GM21576 (cell line): ENCODE measurements around the gene GTF3C5.
"Not testable (repeated sequence)": the region's sequence is repeated elsewhere in the genome, so short reads cannot be mapped to it uniquely, and the experiment has no call there.

ENCODE experiments used
- ATAC-seq: cut with Tn5 transposase; IDR thresholded peaks from one replicate; pipeline ENCODE4 v1.9.1; 2021; ENCODE audit warnings: mild to moderate bottlenecking, moderate library complexity; ENCODE audit not compliant: unreplicated experiment

Gene GTF3C5

DNA sequence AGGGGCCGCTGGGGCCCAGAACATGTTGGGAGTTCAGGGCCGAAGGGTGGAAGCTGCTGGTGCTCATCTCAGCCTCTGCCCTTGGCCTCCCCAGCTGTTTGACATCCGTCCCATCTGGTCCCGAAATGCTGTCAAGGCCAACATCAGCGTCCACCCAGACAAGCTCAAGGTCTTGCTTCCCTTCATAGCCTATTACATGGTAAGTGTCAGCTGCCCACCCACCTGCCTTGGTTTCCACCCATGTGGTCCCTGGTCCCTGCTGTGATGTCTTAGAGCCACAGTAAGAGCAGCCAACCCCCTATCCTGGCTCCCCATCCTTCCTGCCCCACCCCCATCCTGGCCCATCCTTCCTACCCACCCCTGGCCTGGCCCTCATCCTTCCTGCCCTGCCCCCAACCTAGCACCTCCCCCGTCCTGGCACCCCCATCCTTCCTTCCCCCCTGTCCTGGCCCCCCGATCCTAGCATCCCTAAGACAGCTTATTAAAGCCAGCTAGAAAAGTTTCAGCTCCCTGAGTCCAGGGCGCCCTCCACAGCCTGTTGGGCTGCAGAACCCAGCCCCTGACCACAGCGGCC lies 21.3 kb downstream of the GTF3C5 start:
- no peak for ATAC-seq

- no peak for ATAC-seq
Measured at GRCh38 chr9:133054194-133054890, 23.5 kb downstream of the GTF3C5 start.

DNA sequence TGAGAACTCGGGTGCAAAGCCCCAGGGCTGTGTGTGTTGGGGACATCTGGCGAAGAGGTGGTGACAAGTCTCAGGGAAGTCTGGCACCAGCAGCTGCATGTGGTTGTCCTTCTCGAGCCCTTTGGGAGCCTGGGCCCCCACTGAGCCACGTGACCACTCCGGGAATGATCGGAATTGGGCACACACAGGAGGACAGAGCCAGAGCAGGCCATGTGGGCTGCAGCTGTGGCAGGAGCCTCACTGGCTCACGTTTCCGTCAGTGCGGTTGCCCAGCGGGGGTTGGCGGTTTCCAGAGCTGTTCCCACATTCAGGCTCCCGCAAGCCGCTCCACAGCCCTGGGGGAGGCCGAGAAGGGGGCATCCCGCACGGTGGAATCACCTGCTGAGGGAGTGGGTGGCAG lies 24.2 kb downstream of the GTF3C5 start:
- no peak for ATAC-seq

GRCh38 chr9:133055788-133056420 lies 25.1 kb downstream of the GTF3C5 start:
- no peak for ATAC-seq

GRCh38 chr9:133056533-133056932 lies 25.7 kb downstream of the GTF3C5 start:
- ATAC-seq, result no peak

- ATAC-seq, result no peak
Measured at GRCh38 chr9:133057006-133057405, 26.2 kb downstream of the GTF3C5 start.

DNA sequence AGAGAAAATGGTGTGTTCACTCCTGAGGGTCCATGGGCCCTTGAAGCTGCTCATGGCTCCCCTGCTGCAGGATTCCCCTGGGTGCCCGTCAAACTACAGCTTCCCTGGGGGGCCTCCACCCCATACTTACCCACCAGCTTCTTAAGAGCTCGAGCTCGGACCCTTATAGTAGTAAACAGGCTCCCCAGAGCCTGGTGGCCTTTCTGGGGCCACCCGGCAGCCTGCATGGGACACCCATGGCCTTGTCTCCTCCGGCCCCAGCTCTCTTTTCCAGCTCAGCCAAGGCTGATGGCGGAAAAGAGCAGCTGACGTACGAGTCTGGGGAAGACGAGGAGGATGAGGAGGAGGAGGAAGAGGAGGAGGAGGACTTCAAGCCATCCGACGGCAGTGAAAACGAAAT lies 26.8 kb downstream of the GTF3C5 start:
- ATAC-seq, result no peak

- ATAC-seq, result no peak
Measured at GRCh38 chr9:133058071-133058470, 27.3 kb downstream of the GTF3C5 start.

- ATAC-seq, result no peak
Measured at GRCh38 chr9:133058550-133059320, 27.9 kb downstream of the GTF3C5 start.

DNA sequence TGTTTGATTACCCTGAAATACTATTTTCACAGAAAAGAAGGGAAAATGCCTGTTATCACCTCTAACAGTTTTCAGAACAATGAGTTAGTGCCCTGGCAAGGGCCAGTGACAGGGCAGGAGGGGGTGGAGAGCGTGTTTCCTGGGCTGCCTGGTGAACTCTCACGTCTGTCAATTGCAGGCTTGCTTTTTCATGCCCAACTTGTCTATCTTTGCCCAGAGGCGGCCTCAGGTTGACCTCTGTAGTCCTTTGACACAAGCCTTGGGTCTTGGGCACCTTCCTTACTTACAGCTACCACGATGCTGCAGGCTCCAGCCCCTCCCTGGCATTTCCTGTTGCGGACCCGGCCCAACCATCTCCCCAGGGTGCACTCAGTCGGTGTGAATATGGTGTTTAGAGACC lies 28.8 kb downstream of the GTF3C5 start:
- no peak for ATAC-seq

DNA sequence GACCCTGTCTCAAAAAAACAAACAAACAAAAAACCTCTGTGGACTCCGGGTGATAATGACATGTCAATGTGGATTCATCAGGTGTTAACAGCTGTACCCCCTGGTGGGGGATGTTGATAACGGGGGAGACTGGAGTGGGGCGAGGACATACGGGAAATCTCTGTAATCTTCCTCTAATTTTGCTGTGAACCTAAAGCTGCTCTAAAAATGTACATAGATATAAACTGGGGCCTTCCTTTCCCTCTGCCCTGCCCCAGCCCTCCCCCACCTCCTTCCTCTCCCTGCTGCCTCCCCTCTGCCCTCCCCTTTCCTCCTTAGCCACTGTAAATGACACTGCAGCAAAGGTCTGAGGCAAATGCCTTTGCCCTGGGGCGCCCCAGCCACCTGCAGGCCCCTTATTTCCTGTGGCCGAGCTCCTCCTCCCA lies 29.6 kb downstream of the GTF3C5 start:
- no peak for ATAC-seq

DNA sequence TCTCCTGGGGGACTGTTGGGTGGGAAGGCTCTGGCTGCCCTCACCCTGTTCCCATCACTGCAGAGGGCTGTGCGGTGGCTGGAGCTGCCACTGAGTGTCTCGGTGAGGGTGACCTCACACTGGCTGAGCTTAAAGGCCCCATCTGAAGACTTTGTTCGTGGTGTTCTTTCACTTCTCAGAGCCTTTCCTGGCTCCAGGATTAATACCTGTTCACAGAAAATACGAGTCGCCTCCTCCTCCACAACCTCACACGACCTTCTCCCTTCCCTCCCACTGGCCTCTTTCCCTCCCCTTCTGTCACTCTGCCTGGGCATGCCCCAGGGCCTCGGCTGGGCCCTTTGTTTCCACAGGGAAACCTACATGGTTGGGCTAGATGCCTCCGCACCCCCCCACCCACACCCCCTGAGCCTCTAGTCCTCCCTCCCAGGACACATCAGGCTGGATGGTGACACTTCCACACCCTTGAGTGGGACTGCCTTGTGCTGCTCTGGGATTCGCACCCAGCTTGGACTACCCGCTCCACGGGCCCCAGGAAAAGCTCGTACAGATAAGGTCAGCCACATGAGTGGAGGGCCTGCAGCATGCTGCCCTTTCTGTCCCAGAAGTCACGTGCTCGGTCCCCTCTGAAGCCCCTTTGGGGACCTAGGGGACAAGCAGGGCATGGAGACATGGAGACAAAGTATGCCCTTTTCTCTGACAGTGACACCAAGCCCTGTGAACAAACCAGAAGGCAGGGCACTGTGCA lies 30.4 kb downstream of the GTF3C5 start:
- ATAC-seq, result not testable (repeated sequence)

GRCh38 chr9:133061764-133062145 lies 31.0 kb downstream of the GTF3C5 start, which contains the start of gene CEL:
TSS of gene CEL (plus strand) at chr9:133061981. CDS start at chr9:133062003, 22 bp downstream.
- not testable (repeated sequence) for ATAC-seq

- ATAC-seq, result not testable (repeated sequence)
Measured at GRCh38 chr9:133062569-133062968, 31.8 kb downstream of the GTF3C5 start.

DNA sequence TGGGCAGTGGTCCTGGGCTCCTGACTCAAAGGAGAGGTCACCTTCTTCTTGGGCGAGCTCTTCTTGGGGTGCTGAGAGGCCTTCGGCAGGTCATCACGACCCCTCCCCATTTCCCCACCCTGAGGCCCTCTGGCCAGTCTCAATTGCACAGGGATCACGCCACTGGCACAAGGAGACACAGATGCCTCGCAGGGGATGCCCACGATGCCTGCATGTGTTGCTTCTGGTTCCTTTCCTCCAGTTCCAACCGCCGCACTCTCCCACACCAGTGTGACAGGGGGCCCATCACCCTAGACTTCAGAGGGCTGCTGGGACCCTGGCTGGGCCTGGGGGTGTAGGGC lies 32.3 kb downstream of the GTF3C5 start:
- ATAC-seq, result no peak

DNA sequence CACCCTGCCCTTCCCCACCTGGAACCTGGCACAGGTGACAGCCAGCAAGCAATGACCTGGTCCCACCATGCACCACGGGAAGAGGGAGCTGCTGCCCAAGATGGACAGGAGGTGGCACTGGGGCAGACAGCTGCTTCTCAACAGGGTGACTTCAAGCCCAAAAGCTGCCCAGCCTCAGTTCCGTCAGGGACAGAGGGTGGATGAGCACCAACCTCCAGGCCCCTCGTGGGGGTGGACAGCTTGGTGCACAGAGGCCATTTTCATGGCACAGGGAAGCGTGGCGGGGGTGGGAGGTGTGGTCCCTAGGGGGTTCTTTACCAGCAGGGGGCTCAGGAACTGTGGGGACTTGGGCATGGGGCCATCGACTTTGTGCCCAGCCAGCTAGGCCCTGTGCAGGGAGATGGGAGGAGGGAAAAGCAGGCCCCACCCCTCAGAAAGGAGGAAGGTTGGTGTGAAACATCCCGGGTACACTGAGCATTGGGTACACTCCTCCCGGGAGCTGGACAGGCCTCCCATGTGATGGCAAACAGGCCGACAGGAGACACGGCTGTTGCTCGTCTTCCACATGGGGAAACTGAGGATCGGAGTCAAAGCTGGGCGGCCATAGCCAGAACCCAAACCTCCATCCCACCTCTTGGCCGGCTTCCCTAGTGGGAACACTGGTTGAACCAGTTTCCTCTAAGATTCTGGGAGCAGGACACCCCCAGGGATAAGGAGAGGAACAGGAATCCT lies 32.9 kb downstream of the GTF3C5 start:
- no peak for ATAC-seq

- ATAC-seq, result no peak
Measured at GRCh38 chr9:133064241-133065069, 33.7 kb downstream of the GTF3C5 start.

DNA sequence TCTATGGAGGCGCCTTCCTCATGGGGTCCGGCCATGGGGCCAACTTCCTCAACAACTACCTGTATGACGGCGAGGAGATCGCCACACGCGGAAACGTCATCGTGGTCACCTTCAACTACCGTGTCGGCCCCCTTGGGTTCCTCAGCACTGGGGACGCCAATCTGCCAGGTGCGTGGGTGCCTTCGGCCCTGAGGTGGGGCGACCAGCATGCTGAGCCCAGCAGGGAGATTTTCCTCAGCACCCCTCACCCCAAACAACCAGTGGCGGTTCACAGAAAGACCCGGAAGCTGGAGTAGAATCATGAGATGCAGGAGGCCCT lies 34.2 kb downstream of the GTF3C5 start:
- ATAC-seq, result no peak

GRCh38 chr9:133066181-133066983 lies 35.6 kb downstream of the GTF3C5 start:
- ATAC-seq, result no peak
